CD14-positive monocyte (primary cell): ENCODE data around the gene COX7A2. TPM values are rescaled to one million over a fixed set of nuclear protein-coding genes. Genes with fewer than 3 reads are reported as not detected.

Source experiments
- DNase-seq, 3 donors: peaks; one replicate each; pipeline ENCODE4 v3.0.0-alpha.2; 2011 to 2022
- H2AFZ ChIP-seq: 2 replicates; pipeline ENCODE4 v1.6.0; 2012; ENCODE audit warnings: mild to moderate bottlenecking, low read depth, low read length, inconsistent platforms; ENCODE audit not compliant: insufficient read depth, poor library complexity, severe bottlenecking
- H3K27ac ChIP-seq, 2 donors: 1 replicate in 1 of 2; 2 replicates in 1 of 2; pipeline ENCODE4 v1.5.1; 2012 to 2013; ENCODE audit warnings: low read length in 2 of 2, control low read depth in 1 of 2, inconsistent platforms in 1 of 2, low read depth in 1 of 2, mild to moderate bottlenecking in 1 of 2
- H3K27me3 ChIP-seq, 2 donors: one replicate each; pipeline versions ENCODE4 v1.6.0 to v1.6.1; 2011 to 2013; ENCODE audit warnings: low read length in 2 of 2; ENCODE audit not compliant: control insufficient read depth in 2 of 2, insufficient read depth in 2 of 2
- H3K36me3 ChIP-seq, 2 donors: replicated peaks in 1 of 2; 1 replicate in 1 of 2; 2 replicates in 1 of 2; pipeline versions ENCODE4 v1.5.1 to v1.6.1; 2012 to 2013; ENCODE audit warnings: low read length in 2 of 2, control low read depth in 1 of 2, inconsistent platforms in 1 of 2, mild to moderate bottlenecking in 1 of 2; ENCODE audit not compliant: insufficient read depth in 2 of 2, control insufficient read depth in 1 of 2
- H3K4me1 ChIP-seq, 2 donors: 1 replicate in 1 of 2; 2 replicates in 1 of 2; pipeline versions ENCODE4 v1.5.1 to v1.6.1; 2012 to 2013; ENCODE audit warnings: low read length in 2 of 2, control low read depth in 1 of 2, inconsistent platforms in 1 of 2, mild to moderate bottlenecking in 1 of 2, moderate library complexity in 1 of 2; ENCODE audit not compliant: insufficient read depth in 2 of 2, control insufficient read depth in 1 of 2
- H3K4me2 ChIP-seq: replicated peaks from 2 replicates; pipeline ENCODE3; 2012; ENCODE audit warnings: low read length, moderate library complexity, mild to moderate bottlenecking; ENCODE audit not compliant: poor library complexity, severe bottlenecking; ENCODE audit errors: extremely low read depth
- H3K4me3 ChIP-seq, 3 experiments: fragments of 200-600 bp in 1 of 3; sonication (generic) in 1 of 3; replicated peaks in 1 of 3; 1 replicate in 2 of 3; 2 replicates in 1 of 3; pipeline ENCODE4 v1.5.1; 2011 to 2013; ENCODE audit warnings: low read length in 3 of 3, mild to moderate bottlenecking in 3 of 3, control low read depth in 2 of 3, low read depth in 2 of 3, inconsistent platforms in 1 of 3, moderate library complexity in 1 of 3
- H3K79me2 ChIP-seq: 2 replicates; pipeline ENCODE4 v1.6.0; 2012; ENCODE audit warnings: mild to moderate bottlenecking, control low read depth, inconsistent platforms, low read length, moderate library complexity; ENCODE audit not compliant: insufficient read depth
- H3K9ac ChIP-seq: 2 replicates; pipeline ENCODE4 v1.6.0; 2017; ENCODE audit warnings: low read length, mild to moderate bottlenecking; ENCODE audit not compliant: insufficient read depth, poor library complexity, severe bottlenecking
- H3K9me3 ChIP-seq, 2 donors: replicated peaks in 1 of 2; 1 replicate in 1 of 2; 2 replicates in 1 of 2; pipeline versions ENCODE4 v1.5.1 to v1.6.1; 2012 to 2013; ENCODE audit warnings: low read length in 2 of 2, control low read depth in 1 of 2; ENCODE audit not compliant: control insufficient read depth in 1 of 2, insufficient read depth in 1 of 2
- H4K20me1 ChIP-seq: 2 replicates; pipeline ENCODE4 v1.6.0; 2012; ENCODE audit warnings: mild to moderate bottlenecking, low read length, control low read depth, moderate library complexity; ENCODE audit not compliant: insufficient read depth
- H3K27ac Mint-ChIP-seq, 7 donors: one replicate each; pipeline ENCODE4 v1.8.0; 2020; ENCODE audit warnings: mild to moderate bottlenecking in 7 of 7, mixed read lengths in 7 of 7, moderate library complexity in 6 of 7, inconsistent platforms in 2 of 7
- H3K27me3 Mint-ChIP-seq, 3 donors: one replicate each; pipeline ENCODE4 v1.8.0; 2021 to 2022; ENCODE audit warnings: low read depth in 3 of 3, mild to moderate bottlenecking in 3 of 3, mixed read lengths in 3 of 3, moderate library complexity in 3 of 3, inconsistent platforms in 1 of 3
- H3K36me3 Mint-ChIP-seq, 2 donors: one replicate each; pipeline ENCODE4 v1.8.0; 2020; ENCODE audit warnings: mixed read lengths in 2 of 2, inconsistent platforms in 1 of 2, mild to moderate bottlenecking in 1 of 2
- H3K4me1 Mint-ChIP-seq: one replicate; pipeline ENCODE4 v1.8.0; 2020; ENCODE audit warnings: mild to moderate bottlenecking, mixed read lengths
- H3K4me3 Mint-ChIP-seq, 2 donors: one replicate each; pipeline ENCODE4 v1.8.0; 2020; ENCODE audit warnings: mild to moderate bottlenecking in 2 of 2, mixed read lengths in 2 of 2, moderate library complexity in 1 of 2
- H3K9me3 Mint-ChIP-seq, 7 donors: one replicate each; pipeline ENCODE4 v1.8.0; 2020 to 2022; ENCODE audit warnings: mixed read lengths in 7 of 7, mild to moderate bottlenecking in 6 of 7, moderate library complexity in 6 of 7, inconsistent platforms in 2 of 7
- CTCF ChIP-seq: fragments of 200-600 bp; IDR thresholded peaks from one replicate; pipeline ENCODE4 v1.8.0; 2022; ENCODE audit warnings: antibody characterized with exemption, mild to moderate bottlenecking
- WGBS: methylation state at CpG from one replicate; pipeline ENCODE4 v1.1.5; 2013; ENCODE audit warnings: missing lambda C conversion rate; ENCODE audit not compliant: insufficient coverage; 5-methylcytosine and 5-hydroxymethylcytosine counted together
- intact Hi-C, 2 donors: fragments of 100-400 bp; cut with micrococcal nuclease; formaldehyde crosslinking; loops; one replicate each; pipeline versions ENCODE4 v1.15.0 to v1.15.1; 2023
- polyA plus RNA-seq, 3 donors: library from polyadenylated mRNA; depleted of rRNA in 1 of 3; unstranded in 2 of 3; stranded (reverse) in 1 of 3; fragments of 300-500 nt in 2 of 3; fragments of >200 nt in 1 of 3; fragmentation: Illumina TruSeq in 2 of 3; gene quantifications; 1 replicate in 2 of 3; 2 replicates in 1 of 3; pipeline ENCODE4 v1.2.3, GENCODE V29; 2012 to 2021

COX7A2 gene
- polyA plus RNA-seq, 3 donors, result 175 to 846 (median 798) TPM

GRCh38 chr6:75272145-75272840 lies 28.7 kb upstream of the COX7A2 start:
- Histone ChIP-seq H2AFZ (peak overlapping the region; percentile 55), H3K4me2 (peak overlapping the region; percentile 62), H3K9ac (peak overlapping the region; percentile 38), H3K79me2 (peaks cover 96% of the 10 kb centered on the region), H3K9me3 (no peaks in the 10 kb centered on the region), H4K20me1 (peaks cover 56% of the 10 kb centered on the region), H3K4me3 (peak overlapping the region; percentile 16 to 63 (median 45)), H3K36me3 (peaks cover 2 to 25% of the 10 kb centered on the region in 2 donors), H3K27ac (peak overlapping the region; percentile 13 to 85), H3K4me1 (peaks cover 38 to 43% of the 10 kb centered on the region in 2 donors), H3K27me3 (no peaks in the 10 kb centered on the region)
- Mint-ChIP-seq H3K4me3 (peak overlapping the region; percentile 66 to 83), H3K9me3 (no peaks in the 10 kb centered on the region), H3K4me1 (peaks cover 53% of the 10 kb centered on the region), H3K27me3 (peaks cover 0 to 2% (median 0%) of the 10 kb centered on the region in 3 donors), H3K36me3 (peaks cover 5 to 16% of the 10 kb centered on the region in 2 donors), H3K27ac (peak overlapping the region; percentile 81 to 92 (median 89))
- TF ChIP-seq CTCF, result no peak
- intact Hi-C loops, result no loop called here
- 50% methylated on average over 2 of the region's 5 CpGs for WGBS
- DNase-seq, result peak; percentile 14 to 51 (median 47)

GRCh38 chr6:75268988-75269354 lies 25.4 kb upstream of the COX7A2 start:
- DNase-seq, result no peak
- Histone ChIP-seq H3K9ac (no peak overlapping the region), H3K4me3 (no peak overlapping the region), H3K27ac (no peak overlapping the region), H3K79me2 (peaks cover 92% of the 10 kb centered on the region), H2AFZ (no peak overlapping the region), H4K20me1 (peaks cover 58% of the 10 kb centered on the region), H3K9me3 (no peaks in the 10 kb centered on the region), H3K36me3 (peaks cover 6 to 31% of the 10 kb centered on the region in 2 donors), H3K4me2 (no peak overlapping the region), H3K4me1 (peaks cover 23 to 26% of the 10 kb centered on the region in 2 donors), H3K27me3 (no peaks in the 10 kb centered on the region)
- H3K36me3 Mint-ChIP-seq, result peaks cover 6 to 28% of the 10 kb centered on the region in 2 donors
- no peaks in the 10 kb centered on the region for H3K9me3 Mint-ChIP-seq
- no peak overlapping the region for H3K4me3 Mint-ChIP-seq
- no CpG with 5 or more reads among the region's 4 CpGs for WGBS
- intact Hi-C loops, result loop anchor here (5.0 kb wide), 1 partner anchor 258 kb away; no protein-coding TSS in a partner anchor
- peaks cover 29% of the 10 kb centered on the region for H3K4me1 Mint-ChIP-seq
- H3K27ac Mint-ChIP-seq, result peak overlapping the region in 3 of 7 donors; percentile 11 to 37 (median 15)
- H3K27me3 Mint-ChIP-seq, result no peaks in the 10 kb centered on the region
- TF ChIP-seq CTCF, result no peak
